Hepatocyte (in vitro differentiated cells): ENCODE measurements around the gene ACSS3. TPM values are rescaled to one million over a fixed set of nuclear protein-coding genes. Genes with fewer than 3 reads are reported as not detected.

Experiments
- DNase-seq: peaks from one replicate; pipeline ENCODE4 v3.0.0-alpha.2; 2016; ENCODE audit warnings: low spot score
- H2AFZ ChIP-seq: fragments of 200-600 bp; sonication (generic); 2 replicates; pipeline ENCODE4 v1.6.0; 2016; ENCODE audit warnings: antibody characterized with exemption, mild to moderate bottlenecking
- H3K27ac ChIP-seq: fragments of 200-600 bp; sonication (generic); 2 replicates; pipeline ENCODE4 v1.5.1; 2016; ENCODE audit warnings: mild to moderate bottlenecking
- H3K27me3 ChIP-seq: fragments of 200-600 bp; sonication (generic); 2 replicates; pipeline ENCODE4 v1.6.1; 2016
- H3K36me3 ChIP-seq: fragments of 200-600 bp; sonication (generic); replicated peaks from 2 replicates; pipeline ENCODE4 v1.5.1; 2016; ENCODE audit warnings: low read depth; ENCODE audit not compliant: insufficient read depth
- H3K4me1 ChIP-seq: fragments of 200-600 bp; sonication (generic); 2 replicates; pipeline ENCODE4 v1.5.1; 2016; ENCODE audit warnings: mild to moderate bottlenecking, moderate library complexity; ENCODE audit not compliant: insufficient read depth
- H3K4me2 ChIP-seq: fragments of 200-600 bp; sonication (generic); 2 replicates; pipeline ENCODE4 v1.6.0; 2016
- H3K4me3 ChIP-seq: fragments of 200-600 bp; sonication (generic); 2 replicates; pipeline ENCODE4 v1.5.1; 2016; ENCODE audit warnings: mild to moderate bottlenecking
- H3K79me2 ChIP-seq: fragments of 200-600 bp; sonication (generic); 2 replicates; pipeline ENCODE4 v1.6.0; 2017; ENCODE audit warnings: mild to moderate bottlenecking
- H3K9me2 ChIP-seq: fragments of 200-600 bp; sonication (generic); replicated peaks from 2 replicates; pipeline ENCODE4 v1.6.0; 2017; ENCODE audit warnings: mild to moderate bottlenecking; ENCODE audit not compliant: insufficient read depth
- H3K9me3 ChIP-seq: fragments of 200-600 bp; sonication (generic); 2 replicates; pipeline ENCODE4 v1.5.1; 2016; ENCODE audit warnings: low read depth, mild to moderate bottlenecking
- H4K20me1 ChIP-seq: fragments of 200-600 bp; sonication (generic); 2 replicates; pipeline ENCODE4 v1.6.0; 2016; ENCODE audit warnings: mild to moderate bottlenecking; ENCODE audit not compliant: insufficient read depth, poor library complexity, severe bottlenecking
- CTCF ChIP-seq: fragments of 200-600 bp; sonication (generic); IDR thresholded peaks from 2 replicates; pipeline ENCODE4 v1.5.1; 2016; ENCODE audit warnings: antibody characterized with exemption, mild to moderate bottlenecking; ENCODE audit not compliant: poor library complexity
- EZH2 ChIP-seq: fragments of 200-600 bp; sonication (generic); IDR thresholded peaks from 2 replicates; pipeline ENCODE4 v1.6.1; 2016; ENCODE audit warnings: antibody characterized with exemption, mild to moderate bottlenecking, borderline replicate concordance
- EZH2phosphoT487 ChIP-seq: fragments of 200-600 bp; sonication (generic); IDR thresholded peaks from one replicate; pipeline ENCODE4 v1.6.1; 2018; ENCODE audit warnings: antibody characterized with exemption, mild to moderate bottlenecking, low read depth, moderate library complexity; ENCODE audit not compliant: unreplicated experiment, severe bottlenecking
- WGBS: methylation state at CpG from one replicate; pipeline ENCODE4 v1.1.6; 2016; ENCODE audit warnings: low lambda C conversion rate; ENCODE audit errors: missing lambda C conversion rate; 5-methylcytosine and 5-hydroxymethylcytosine counted together
- microRNA-seq: library from miRNA; unstranded; fragments of <30 nt; microRNA quantifications from one replicate; pipeline ENCODE4, GENCODE V29; 2017
- polyA plus RNA-seq: library from polyadenylated mRNA; unstranded; fragments of >200 nt; fragmentation: Nextera tagmentation; extraction: Ambion mirVana; gene quantifications from 2 replicates; pipeline ENCODE4 v1.2.1, GENCODE V29; 2016
- small RNA-seq: library from RNA; depleted of rRNA; stranded (forward); fragments of <200 nt; gene quantifications from one replicate; pipeline ENCODE3, GENCODE V24; 2014
- total RNA-seq: library from RNA; depleted of rRNA; stranded (reverse); fragments of >200 nt; gene quantifications from 2 replicates; pipeline ENCODE4 v1.2.3, GENCODE V29; 2014

ACSS3 gene
- total and polyA plus RNA-seq, 2 experiments from 2014 or later, result 8.5 to 31.4 TPM

- Histone ChIP-seq H3K36me3 (no peaks in the 10 kb centered on the region), H3K4me3 (no peak overlapping the region), H3K4me2 (no peak overlapping the region), H4K20me1 (no peaks in the 10 kb centered on the region), H3K27me3 (no peaks in the 10 kb centered on the region), H3K9me3 (no peaks in the 10 kb centered on the region), H3K27ac (no peak overlapping the region), H3K4me1 (no peaks in the 10 kb centered on the region), H3K79me2 (no peaks in the 10 kb centered on the region), H2AFZ (no peak overlapping the region), H3K9me2 (no peaks in the 10 kb centered on the region)
- no peak for DNase-seq
- 81% methylated on average over 3 of the region's 3 CpGs for WGBS
- no peak for TF ChIP-seq CTCF
- TF ChIP-seq EZH2, result no peak
- no peak for TF ChIP-seq EZH2phosphoT487
These were observed 219.7 kb downstream of the ACSS3 start for GRCh38 chr12:81297601-81298000.

- no peaks in the 10 kb centered on the region for H3K27me3 ChIP-seq
- H3K4me1 ChIP-seq, result no peaks in the 10 kb centered on the region
- no peaks in the 10 kb centered on the region for H3K9me2 ChIP-seq
- H3K79me2 ChIP-seq, result no peaks in the 10 kb centered on the region
- no peaks in the 10 kb centered on the region for H3K9me3 ChIP-seq
- H3K36me3 ChIP-seq, result no peaks in the 10 kb centered on the region
- no peak overlapping the region for H3K27ac ChIP-seq
- no peaks in the 10 kb centered on the region for H4K20me1 ChIP-seq
- no peak overlapping the region for H3K4me2 ChIP-seq
- H2AFZ ChIP-seq, result no peak overlapping the region
- no peak overlapping the region for H3K4me3 ChIP-seq
- no peak for TF ChIP-seq EZH2phosphoT487
- no peak for TF ChIP-seq CTCF
- no peak for TF ChIP-seq EZH2
- 41% methylated on average over 2 of the region's 2 CpGs for WGBS
- peak; percentile 7 for DNase-seq
These were observed 222.6 kb downstream of the ACSS3 start for GRCh38 chr12:81300454-81300853.

GRCh38 chr12:81303935-81304334, 226.1 kb downstream of the ACSS3 start:
- no peaks in the 10 kb centered on the region for H4K20me1 ChIP-seq
- H3K27ac ChIP-seq, result no peak overlapping the region
- H3K36me3 ChIP-seq, result no peaks in the 10 kb centered on the region
- no peaks in the 10 kb centered on the region for H3K4me1 ChIP-seq
- no peaks in the 10 kb centered on the region for H3K9me2 ChIP-seq
- DNase-seq, result no peak
- H3K4me2 ChIP-seq, result no peak overlapping the region
- 75% methylated on average over 3 of the region's 3 CpGs for WGBS
- TF ChIP-seq CTCF, result no peak
- H3K79me2 ChIP-seq, result no peaks in the 10 kb centered on the region
- no peaks in the 10 kb centered on the region for H3K9me3 ChIP-seq
- no peak overlapping the region for H2AFZ ChIP-seq
- H3K4me3 ChIP-seq, result no peak overlapping the region
- H3K27me3 ChIP-seq, result no peaks in the 10 kb centered on the region

Small RNA genes within 50 kb of the gene (microRNA-seq; reads per million reads assigned to microRNA genes)
- 1.3 reads per million for gene MIR4699

Small RNA genes within 50 kb of the gene (small RNA-seq; reads per million reads assigned to genes)
- not detected for gene MIR4699

Other genes starting within 250 kb of the ACSS3 start
- 9.9 and 11.8 TPM in 2 replicates for gene LIN7A, start 140.1 kb upstream of the ACSS3 start, total RNA-seq
- gene LIN7A, start 140.1 kb upstream of the ACSS3 start, polyA plus RNA-seq, result 3.0 and 5.2 TPM in 2 replicates